HL-60 (cell line): ENCODE results near the gene TEX35.

Source experiments
- DNase-seq, 2 experiments: peaks; one replicate each; pipeline ENCODE4 v3.0.0-alpha.2; 2010 to 2020; ENCODE audit warnings: low read depth in 1 of 2, low spot score in 1 of 2
- H3K27ac ChIP-seq: fragments of 250-450 bp; sonication (Bioruptor Pico); replicated peaks from 2 replicates; pipeline ENCODE4 v1.5.1; 2020; ENCODE audit warnings: mild to moderate bottlenecking, moderate library complexity
- H3K27me3 ChIP-seq: fragments of 250-450 bp; sonication (Bioruptor Pico); 2 replicates; pipeline ENCODE4 v1.5.1; 2021; ENCODE audit warnings: mild to moderate bottlenecking, moderate library complexity; ENCODE audit not compliant: insufficient read depth, poor library complexity, severe bottlenecking
- H3K4me3 ChIP-seq: replicated peaks from 2 replicates; pipeline ENCODE4 v1.5.1; 2011; ENCODE audit warnings: mild to moderate bottlenecking, control low read depth, low read length; ENCODE audit not compliant: insufficient read depth
- CTCF ChIP-seq: IDR thresholded peaks from one replicate; pipeline ENCODE4 v1.5.1; 2011; ENCODE audit warnings: low read length, control low read depth, inconsistent platforms; ENCODE audit not compliant: insufficient read depth
- GABPA ChIP-seq: IDR thresholded peaks from 2 replicates; pipeline ENCODE4 v1.6.1; 2012; ENCODE audit warnings: low read depth
- POLR2AphosphoS5 ChIP-seq: IDR thresholded peaks from 2 replicates; pipeline ENCODE4 v1.6.1; 2012; ENCODE audit warnings: low read depth
- REST ChIP-seq: IDR thresholded peaks from 2 replicates; pipeline ENCODE4 v1.6.1; 2012; ENCODE audit warnings: low read depth; ENCODE audit not compliant: insufficient replicate concordance
- SPI1 ChIP-seq: IDR thresholded peaks from 2 replicates; pipeline ENCODE4 v1.6.1; 2012; ENCODE audit warnings: low read depth, mild to moderate bottlenecking, borderline replicate concordance

TEX35 gene

GRCh38 chr1:178477373-178477772 lies 35.5 kb upstream of the TEX35 start:
- TF ChIP-seq GABPA = no peak
- TF ChIP-seq REST = no peak
- no peak for DNase-seq
- Histone ChIP-seq H3K27ac (no peak overlapping the region), H3K27me3 (no peaks in the 10 kb centered on the region), H3K4me3 (no peak overlapping the region)

GRCh38 chr1:178477841-178478240 lies 35.1 kb upstream of the TEX35 start:
- no peaks in the 10 kb centered on the region for H3K27me3 ChIP-seq
- no peak overlapping the region for H3K27ac ChIP-seq
- H3K4me3 ChIP-seq = no peak overlapping the region
- no peak for TF ChIP-seq REST
- no peak for DNase-seq

- DNase-seq = no peak
- no peak overlapping the region for H3K27ac ChIP-seq
- no peak overlapping the region for H3K4me3 ChIP-seq
- TF ChIP-seq SPI1 (no peak), REST (no peak)
- H3K27me3 ChIP-seq = no peaks in the 10 kb centered on the region
Measured at GRCh38 chr1:178483251-178483957, 29.5 kb upstream of the TEX35 start.

DNA sequence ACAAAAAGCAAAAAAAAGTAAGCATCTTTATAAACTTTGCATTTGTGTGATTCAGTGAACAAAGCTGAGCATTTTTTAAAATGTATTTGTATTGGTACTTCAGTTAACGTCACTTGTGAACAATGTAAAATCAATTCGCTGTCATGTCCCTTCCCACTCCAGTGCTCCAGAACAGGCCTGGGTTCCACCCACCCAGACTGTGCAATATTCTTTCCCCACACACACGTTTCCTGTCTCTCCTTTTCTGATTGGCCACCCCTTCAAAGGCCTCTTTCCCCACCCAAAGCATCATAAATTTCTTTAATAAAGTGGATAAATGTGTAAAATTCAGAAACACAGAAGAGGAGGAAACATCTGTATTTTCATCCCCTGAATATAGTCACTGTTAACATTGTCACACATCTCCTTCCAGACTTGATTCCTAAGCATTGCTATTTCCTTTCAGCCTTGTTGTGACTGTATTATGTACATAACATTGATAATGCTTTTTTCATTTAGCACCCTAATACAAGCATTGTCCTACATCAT lies 28.1 kb upstream of the TEX35 start:
- H3K27me3 ChIP-seq = no peaks in the 10 kb centered on the region
- H3K4me3 ChIP-seq = no peak overlapping the region
- no peak for DNase-seq
- TF ChIP-seq CTCF = no peak
- no peak for TF ChIP-seq POLR2AphosphoS5
- TF ChIP-seq SPI1 = no peak
- H3K27ac ChIP-seq = no peak overlapping the region
